ENCODE results near the gene LRRTM4.

LRRTM4 gene

DNA sequence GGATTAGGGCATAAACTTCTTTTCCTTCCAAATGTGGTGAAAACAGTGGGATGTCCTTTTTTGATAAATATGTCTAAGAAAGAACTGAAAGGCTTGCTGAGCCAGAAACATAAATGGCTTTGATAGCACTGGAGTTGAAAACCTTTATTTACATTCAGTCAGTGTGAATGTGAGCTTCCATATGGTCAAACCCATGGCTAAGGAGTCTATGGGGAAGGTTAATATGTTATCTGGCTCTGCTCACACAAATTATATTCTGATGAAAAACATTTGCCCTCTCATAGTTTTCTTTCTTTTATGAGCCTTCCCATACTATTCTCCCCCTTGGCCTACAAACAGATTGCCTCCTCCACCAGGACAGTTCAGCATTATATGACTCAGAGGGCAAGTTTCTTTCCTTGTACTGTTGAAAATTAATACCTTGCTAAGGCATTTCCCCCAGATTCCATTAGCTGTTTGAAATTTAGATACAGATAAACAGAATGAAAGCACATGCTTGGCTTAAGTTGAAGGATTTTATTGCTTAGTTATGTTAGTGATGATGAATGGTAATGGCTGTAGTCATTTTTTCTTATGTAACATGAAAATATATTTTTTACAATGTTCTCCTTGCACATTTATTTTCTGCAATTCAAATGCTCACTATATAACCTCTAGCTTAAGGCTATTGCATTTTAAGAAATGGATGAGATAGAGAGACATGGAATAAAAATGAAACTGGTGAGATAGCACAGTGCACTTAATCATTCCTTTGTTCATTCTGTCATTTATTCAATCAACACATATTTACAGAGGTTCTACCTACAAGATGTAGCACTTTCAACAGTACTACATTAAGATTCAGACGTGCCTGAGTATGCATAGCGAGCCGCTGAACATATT is 544.1 kb downstream of the LRRTM4 start:
- no peak for DNase-seq

- no peak for DNase-seq
Measured at GRCh38 chr2:76975752-76976151, 546.4 kb downstream of the LRRTM4 start.

DNA sequence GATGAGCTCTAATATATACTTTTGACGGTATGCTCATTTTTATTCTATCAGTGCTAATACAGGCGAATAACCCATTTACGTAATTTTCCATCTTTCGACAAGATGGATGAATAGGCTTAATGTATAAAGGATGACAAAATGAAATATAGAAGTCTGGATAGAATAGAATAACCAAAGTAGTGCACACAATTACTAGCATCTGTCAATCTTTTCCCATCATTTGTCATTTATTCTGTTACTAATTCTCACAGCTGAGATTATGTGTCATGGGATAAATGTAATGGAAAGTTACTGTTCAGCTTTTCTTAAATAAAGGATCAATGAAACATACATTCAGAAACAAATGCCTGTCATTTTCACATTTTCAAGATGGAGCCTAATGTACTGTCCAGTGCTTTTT is 548.6 kb downstream of the LRRTM4 start:
- no peak for DNase-seq

- no peak for DNase-seq
Measured at GRCh38 chr2:76965772-76966171, 556.4 kb downstream of the LRRTM4 start.

- no peak for DNase-seq
Measured at GRCh38 chr2:76958749-76959148, 563.4 kb downstream of the LRRTM4 start.

GRCh38 chr2:76953733-76954347 is 568.3 kb downstream of the LRRTM4 start:
- no peak for DNase-seq

GRCh38 chr2:76946631-76947145 is 575.5 kb downstream of the LRRTM4 start:
- no peak for DNase-seq

DNA sequence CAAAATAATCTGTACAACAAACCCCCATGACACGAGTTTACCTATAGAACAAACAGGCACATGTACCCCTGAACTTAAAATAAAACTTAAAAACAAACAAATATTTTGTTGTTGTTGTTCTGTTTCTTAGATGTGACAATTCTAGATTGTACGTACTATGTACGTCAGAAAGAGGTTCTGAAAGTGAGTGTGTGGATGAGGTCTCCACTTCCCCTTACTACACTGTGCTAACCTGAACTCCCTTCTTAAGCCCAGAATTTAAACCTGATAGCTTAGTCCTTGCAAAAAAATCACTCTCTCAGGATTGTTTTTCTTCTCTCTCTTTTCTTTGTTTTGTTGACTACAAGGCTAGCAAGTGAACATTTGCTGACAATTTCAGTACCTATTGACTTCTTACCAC is 581.6 kb downstream of the LRRTM4 start:
- DNase-seq = no peak

- no peak for DNase-seq
Measured at GRCh38 chr2:76938153-76938552, 584.0 kb downstream of the LRRTM4 start.

GRCh38 chr2:76932550-76932949 is 589.6 kb downstream of the LRRTM4 start:
- DNase-seq = no peak

DNA sequence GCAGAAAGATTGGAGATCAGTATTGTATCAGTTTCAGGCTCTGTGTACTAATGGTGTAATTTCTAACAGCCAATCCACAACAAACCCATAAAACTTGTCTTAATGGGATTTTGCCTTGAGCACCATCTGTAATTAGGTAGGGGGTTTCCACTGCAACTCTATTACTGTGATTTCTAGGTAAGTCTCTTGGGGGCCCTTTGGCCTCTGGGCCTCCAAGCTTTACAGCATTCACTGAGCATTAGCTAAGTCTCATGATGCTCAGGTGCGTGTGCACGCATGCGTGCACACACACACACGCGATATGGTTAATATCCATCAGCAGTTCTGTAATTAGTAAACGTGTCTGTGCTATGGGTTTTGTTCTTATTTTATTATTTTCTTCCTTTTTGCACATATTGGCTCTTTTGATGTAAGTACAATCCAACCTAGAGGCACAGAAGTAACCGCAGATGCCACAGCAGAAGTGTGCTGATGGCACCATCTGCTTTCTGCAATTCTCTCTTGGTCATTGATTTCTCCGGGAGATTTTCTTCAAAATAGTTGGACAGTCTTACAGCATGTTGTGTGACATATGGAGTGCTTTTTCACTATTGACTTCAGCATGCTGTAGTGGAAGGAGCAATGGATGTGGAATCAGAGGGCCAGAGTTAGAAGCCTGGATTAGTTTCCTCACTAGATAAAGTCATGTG is 592.0 kb downstream of the LRRTM4 start:
- no peak for DNase-seq

- no peak for DNase-seq
Measured at GRCh38 chr2:76928026-76928425, 594.1 kb downstream of the LRRTM4 start.

DNA sequence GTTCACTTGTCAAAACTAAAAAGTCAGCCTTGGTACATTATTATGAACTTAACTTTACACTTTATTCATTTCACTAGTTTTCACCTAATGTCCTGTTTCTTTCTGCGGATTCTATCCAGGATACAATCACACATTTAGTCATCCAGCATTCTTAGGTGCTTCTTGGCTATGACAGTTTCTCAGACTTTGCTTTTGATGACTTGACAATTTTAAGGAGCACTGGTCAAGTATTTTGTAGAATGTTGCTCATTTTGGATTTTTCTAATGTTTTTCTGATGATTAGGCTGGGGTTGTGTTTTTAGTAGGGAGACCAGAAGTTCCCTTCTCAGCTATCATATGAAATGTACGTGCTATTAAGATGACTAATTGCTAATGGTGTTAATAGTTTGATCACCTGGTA is 601.2 kb downstream of the LRRTM4 start:
- DNase-seq = no peak

- no peak for DNase-seq
Measured at GRCh38 chr2:76895469-76895868, 626.7 kb downstream of the LRRTM4 start.

DNA sequence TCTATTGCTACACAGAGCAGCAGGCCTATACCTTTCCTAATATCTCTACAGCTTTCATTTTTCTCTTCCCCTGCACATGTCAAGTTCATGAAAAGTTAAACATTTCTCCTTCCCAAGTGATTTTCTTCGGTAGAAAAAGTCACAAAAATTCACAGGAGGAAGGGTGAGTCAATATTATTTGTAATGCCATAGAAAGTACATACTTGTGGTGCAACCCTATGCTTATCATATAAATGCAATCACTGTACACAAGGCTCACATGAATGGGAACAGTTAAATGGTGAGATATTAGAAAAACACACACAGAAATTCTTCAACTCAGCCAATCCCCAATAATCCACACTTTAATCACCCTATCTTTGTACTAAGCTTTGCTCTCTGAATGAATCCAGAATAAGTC is 651.6 kb downstream of the LRRTM4 start:
- DNase-seq = no peak

DNA sequence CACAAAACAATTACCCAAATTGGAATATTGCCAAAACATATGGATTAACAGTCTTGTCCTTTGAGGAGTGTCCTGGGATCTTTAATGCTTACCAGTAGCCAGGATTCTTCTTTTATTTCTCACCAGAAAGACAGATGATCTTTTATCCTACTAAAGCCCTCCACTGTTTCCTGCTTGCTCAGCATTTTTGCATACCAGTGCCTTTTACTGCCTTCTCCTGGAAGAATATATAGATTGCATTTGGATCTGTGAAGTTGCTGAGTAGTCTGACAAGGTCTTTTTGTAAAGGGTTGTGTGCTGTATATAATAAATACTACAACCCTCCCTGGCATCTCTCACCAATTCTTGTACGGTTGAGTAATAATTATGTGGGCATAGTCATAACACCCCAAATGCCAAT is 652.2 kb downstream of the LRRTM4 start:
- no peak for DNase-seq

GRCh38 chr2:76867854-76868253 is 654.3 kb downstream of the LRRTM4 start:
- DNase-seq = no peak

DNA sequence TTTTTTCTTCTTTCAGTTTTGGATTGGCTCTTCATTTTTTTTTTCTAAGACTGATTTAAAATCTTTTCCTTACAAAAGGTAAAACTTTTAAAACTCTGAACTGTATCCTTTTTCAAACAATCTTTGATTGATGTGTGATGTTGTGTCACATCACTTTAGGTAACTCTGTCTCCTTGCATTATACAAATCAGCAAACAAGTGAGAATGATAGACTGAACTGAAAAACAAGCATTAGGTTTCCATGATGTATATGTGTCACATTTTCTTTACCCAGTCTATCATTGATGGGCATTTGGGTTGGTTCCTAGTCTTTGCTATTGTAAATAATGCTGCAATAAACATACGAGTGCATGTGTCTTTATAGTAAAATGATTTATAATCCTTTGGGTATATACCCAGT is 655.7 kb downstream of the LRRTM4 start:
- no peak for DNase-seq

- DNase-seq = no peak
Measured at GRCh38 chr2:76862901-76863300, 659.3 kb downstream of the LRRTM4 start.

DNA sequence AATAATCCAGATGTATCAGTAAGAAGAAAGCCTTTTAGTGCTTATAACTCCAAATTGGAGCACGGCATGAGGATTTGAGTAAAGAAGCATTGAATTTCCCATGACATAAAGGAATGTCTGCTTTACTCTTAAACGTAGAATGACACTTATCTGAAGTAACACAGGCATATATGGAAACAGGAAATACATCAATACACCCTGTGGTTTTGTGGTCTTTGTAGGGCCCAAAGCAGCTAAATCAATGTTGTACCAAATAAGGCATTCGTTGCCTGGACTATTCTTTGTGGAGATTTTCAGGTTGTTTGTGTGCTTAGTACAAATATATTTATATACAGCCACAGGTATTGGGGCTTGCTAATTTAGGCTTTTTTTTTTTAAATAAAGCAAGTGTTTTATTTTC is 660.5 kb downstream of the LRRTM4 start:
- DNase-seq = no peak

DNA sequence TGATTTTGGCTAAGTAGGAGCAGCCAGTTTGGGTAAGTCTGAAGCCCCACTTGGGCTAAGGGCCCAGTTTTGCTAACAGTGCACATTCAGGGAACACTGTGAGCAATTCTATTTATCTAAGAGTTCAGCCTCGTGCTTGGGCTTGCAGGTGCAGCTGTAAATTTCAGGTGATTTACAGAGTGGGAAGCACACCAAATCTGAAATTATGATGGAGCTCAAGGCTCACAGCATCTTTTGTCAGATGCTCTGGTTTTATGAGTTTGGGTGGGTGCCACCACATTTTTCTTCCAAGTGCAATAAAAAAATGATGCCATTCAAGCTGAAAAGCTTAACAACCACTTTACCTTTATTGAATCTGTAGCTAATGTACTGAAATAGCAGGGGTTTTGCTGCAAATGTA is 671.2 kb downstream of the LRRTM4 start:
- no peak for DNase-seq

DNA sequence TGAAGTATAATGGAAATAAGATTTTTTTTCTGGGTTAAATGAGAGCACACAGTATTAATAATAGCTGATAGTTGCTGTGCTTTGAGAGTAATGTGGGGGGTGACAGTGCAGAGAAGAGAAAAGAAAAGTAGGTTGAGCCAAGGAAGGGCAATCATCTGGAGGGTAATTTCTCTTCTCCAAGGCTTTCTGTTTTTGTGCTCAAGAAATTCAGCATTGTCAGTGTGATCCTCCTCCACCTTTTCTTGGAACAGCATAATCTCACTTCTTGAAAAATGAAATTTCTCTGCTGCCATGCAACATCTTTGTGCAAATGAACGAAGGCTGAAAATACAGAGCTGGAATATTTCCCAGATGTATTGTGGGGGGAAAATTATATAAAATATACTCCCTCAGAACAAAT is 673.1 kb downstream of the LRRTM4 start:
- no peak for DNase-seq

DNA sequence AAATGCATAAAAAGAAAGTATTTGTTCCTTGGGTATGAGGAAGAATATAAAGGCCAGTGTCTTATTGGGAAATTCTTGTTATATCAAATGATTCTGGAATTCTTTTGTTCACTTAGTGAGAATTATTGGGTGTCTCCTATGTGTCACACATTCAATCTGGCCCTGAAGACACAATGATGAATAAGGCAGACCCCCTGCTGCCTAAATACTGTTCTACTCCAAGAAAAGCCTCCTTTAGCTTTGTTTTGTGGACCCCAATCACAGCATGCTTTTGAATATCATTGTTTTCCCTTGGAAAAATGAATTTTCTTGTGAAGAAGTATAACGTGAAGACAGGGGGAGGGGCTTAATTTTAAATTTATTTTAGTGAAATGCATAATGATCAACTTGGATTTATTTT is 682.4 kb downstream of the LRRTM4 start:
- no peak for DNase-seq

All from CD4-positive, alpha-beta T cell treated with Interleukin-12 subunit alpha and Interleukin-12 subunit beta, for 1 hour (primary cell).